Activated CD4-positive, CD25-positive, alpha-beta regulatory T cell treated with anti-CD3 and anti-CD28 coated beads, Interleukin-2, amount 50 U/mL, for 16 hours (primary cell): ENCODE data around the gene THSD7B.
"Not testable (repeated sequence)": the region's sequence is repeated elsewhere in the genome, so short reads cannot be mapped to it uniquely, and the experiment has no call there.

Experiments used
- DNase-seq: peaks from one replicate; pipeline ENCODE4 v3.0.0-alpha.2; 2020; ENCODE audit warnings: low read depth, low spot score

THSD7B gene

DNA sequence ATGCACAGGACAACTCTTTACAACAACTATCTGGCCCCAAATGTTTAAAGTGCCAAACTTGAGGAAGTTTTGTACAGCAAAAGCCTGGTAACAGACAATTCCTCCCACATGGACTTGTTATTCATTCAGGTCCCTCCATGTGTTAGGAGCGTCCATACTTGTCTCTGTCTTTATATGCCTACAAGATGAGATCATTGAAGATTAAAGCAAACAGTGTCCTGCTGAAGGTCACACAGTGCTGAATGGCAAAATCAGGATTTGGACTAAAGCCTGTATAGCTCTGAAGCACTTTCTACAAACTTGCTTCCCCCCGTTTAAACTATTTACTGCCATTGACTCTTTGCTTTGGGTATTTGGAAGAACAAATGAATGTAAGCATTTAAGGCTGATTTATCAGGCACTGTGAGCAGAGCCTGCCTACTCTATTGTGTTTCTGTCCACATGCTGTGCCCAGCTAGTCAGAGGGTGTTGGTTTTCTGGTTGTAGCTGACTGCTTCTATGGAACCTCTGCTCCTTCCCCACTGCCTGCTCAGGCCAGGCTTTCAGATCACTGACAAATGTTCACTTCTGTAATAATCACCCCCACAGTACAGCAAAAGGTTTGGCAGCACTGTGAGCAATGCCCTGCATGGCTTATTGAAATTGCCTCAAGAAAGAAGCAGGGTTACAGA, 274.3 kb downstream of the THSD7B start:
- no peak for DNase-seq

DNA sequence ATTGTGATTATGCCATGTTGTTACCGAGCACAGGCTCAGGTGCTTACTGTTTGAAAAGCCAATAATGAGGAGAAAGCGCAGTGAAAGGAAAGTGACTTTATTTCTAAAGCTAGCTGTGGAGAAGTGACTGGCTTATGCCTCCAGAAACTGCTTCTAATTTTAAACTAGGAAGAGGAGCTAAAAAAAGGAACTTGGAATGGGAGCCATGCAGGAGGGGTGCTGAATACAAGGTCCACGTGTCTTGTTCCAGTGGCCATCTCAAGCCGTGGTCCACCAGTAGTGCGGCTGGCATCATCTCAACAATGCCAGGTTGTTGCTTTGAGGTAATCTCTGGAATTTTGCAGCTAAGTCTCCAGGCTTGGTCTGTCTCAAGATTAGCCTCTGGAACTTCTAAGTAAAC, 282.0 kb downstream of the THSD7B start:
- DNase-seq: no peak

- no peak for DNase-seq
These were observed 283.1 kb downstream of the THSD7B start for GRCh38 chr2:137048455-137048854.

GRCh38 chr2:137049518-137049917, 284.2 kb downstream of the THSD7B start:
- DNase-seq: no peak

- DNase-seq: no peak
These were observed 285.6 kb downstream of the THSD7B start for GRCh38 chr2:137050949-137051348.

DNA sequence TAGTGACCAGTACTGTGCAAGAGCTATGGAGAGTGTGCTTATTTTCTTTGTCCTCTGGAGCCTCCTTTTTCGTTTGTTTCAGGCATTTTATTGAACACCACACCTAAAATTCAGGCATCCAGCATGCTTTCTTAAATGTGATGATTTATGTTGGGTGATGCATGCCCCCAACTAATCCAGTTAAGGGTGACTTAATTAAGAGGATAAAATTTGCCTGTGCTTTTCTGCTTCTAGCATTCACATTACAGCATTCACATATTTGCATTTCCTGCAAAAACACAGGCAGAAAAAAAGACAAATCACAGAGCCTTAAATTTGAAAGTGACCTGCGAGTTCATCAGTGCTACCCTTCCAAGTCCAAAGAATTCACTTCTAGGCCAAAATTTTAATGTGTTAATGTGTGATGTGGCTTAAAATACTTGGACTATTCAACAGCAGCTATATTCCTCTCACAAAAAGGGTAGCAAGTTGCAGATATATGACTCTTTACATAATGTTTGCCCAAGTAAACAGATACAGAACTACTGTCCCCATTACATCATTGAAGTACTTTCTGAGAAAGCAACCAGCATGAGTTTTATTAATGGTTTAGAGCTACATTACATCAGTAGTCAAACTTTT, 286.5 kb downstream of the THSD7B start:
- no peak for DNase-seq

- no peak for DNase-seq
These were observed 291.4 kb downstream of the THSD7B start for GRCh38 chr2:137056704-137057103.

DNA sequence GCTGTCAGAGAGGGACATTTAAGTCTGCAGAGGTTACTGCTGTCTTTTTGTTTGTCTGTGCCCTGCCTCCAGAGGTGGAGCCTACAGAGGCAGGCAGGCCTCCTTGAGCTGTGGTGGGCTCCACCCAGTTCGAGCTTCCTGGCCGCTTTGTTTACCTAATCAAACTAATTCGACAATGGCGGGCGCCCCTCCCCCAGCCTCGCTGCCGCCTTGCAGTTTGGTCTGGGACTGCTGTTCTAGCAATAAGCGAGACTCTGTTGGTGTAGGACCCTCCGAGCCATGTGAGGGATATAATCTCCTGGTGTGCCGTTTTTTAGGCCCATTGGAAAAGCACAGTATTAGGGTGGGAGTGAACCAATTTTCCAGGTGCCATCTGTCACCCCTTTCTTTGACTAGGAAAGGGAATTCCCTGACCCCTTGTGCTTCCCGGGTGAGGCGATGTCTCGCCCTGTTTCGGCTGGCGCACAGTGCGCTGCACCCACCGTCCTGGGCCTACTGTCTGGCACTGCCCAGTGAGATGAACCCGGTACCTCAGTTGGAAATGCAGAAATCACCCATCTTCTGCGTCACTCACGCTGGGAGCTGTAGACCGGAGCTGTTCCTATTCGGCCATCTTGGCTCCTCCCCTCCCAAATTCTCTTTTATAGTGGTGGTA, 310.9 kb downstream of the THSD7B start:
- DNase-seq: not testable (repeated sequence)

DNA sequence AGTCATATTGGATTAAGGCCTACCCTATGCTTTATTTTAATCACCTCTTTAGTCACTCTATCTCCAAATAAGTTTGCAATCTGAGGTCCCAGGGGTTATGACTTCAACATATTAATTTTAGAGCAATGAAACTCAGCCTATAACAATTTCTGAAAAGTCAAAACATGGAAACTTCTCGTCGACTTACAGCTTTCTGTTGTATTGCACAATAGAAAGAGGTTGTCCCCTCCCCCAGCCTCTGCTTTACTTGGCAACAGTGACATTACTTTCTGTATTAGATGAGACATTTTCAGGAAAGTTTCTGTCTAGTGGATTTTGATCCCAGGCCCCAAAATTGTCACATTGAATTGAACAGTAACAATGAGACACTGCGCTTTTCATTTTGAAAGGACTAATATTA, 326.4 kb downstream of the THSD7B start:
- no peak for DNase-seq

DNA sequence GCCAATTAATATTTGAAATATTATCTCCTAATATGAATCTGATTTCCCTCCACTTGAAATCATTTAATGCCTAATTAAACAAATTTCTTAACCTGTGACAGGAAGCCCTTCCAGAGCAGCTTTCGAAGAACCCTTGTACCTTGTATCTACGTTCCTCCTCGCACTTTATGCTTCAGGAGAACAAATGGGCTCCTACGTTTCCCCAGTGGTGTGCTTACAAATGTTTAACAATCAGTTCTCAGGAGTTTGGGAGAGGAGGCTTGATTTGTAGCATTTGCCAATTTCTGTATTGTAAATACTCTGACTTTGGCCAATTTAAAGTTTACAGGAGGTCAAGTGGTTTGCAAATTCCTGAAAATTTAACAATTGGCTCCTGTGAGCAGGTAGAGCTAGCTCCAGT, 327.8 kb downstream of the THSD7B start:
- DNase-seq: no peak

- no peak for DNase-seq
These were observed 330.8 kb downstream of the THSD7B start for GRCh38 chr2:137096187-137096586.

GRCh38 chr2:137096693-137097092, 331.3 kb downstream of the THSD7B start:
- DNase-seq: no peak

- not testable (repeated sequence) for DNase-seq
These were observed 336.5 kb downstream of the THSD7B start for GRCh38 chr2:137101814-137102213.

- DNase-seq: no peak
These were observed 342.6 kb downstream of the THSD7B start for GRCh38 chr2:137107904-137108303.

- no peak for DNase-seq
These were observed 346.6 kb downstream of the THSD7B start for GRCh38 chr2:137111896-137112295.

GRCh38 chr2:137115081-137115794, 349.9 kb downstream of the THSD7B start:
- no peak for DNase-seq

DNA sequence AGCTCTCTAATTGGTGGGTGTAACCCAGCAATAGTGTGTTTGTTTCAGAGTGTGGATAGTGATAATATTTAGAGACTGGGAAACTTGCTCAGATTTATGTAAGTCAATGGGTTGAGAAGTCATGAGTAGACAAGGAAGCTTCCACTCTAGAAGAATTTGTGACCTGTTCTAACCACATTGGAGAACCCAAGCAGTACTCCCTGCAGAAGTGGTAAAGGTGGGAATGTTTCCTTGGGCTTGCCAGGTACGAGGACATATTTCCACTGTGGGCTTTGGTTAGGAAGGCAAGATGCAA, 350.4 kb downstream of the THSD7B start:
- no peak for DNase-seq

DNA sequence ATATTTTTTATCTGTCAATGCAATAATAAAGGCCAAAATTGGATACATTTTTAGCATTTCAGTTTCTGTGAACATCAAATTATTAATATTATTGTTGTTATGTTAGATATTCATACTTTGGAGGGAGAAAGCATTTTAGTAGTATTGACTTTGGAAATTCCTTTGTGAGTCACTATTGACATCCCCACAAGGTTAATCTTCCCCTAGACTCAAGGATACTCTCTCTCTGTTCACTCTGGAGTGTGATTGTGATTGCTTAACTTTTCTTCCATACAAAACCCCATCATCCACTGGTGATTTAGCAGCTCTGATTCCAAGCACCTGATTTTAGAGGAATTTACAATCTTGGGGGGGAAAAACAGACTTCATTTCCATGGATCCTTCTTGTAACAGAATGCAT, 352.0 kb downstream of the THSD7B start:
- DNase-seq: no peak

DNA sequence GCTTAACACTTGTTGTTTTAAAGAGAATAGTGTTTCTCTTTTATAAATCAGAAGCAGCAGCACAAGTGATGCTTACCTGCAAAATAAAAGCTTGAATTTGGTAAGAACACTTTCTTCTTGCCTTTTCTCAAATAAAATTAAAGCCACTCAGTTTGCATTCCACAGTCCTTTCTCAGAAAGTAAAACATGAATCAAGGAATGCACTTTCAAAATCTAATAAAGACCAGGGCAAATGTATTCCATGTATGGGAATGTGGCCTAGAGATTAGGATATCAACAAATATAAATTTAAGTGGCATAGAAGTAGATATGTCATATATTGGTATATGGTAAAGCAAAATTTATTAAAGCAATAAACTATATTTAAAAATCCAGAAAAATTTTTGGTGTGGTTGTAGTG, 352.8 kb downstream of the THSD7B start:
- no peak for DNase-seq

DNA sequence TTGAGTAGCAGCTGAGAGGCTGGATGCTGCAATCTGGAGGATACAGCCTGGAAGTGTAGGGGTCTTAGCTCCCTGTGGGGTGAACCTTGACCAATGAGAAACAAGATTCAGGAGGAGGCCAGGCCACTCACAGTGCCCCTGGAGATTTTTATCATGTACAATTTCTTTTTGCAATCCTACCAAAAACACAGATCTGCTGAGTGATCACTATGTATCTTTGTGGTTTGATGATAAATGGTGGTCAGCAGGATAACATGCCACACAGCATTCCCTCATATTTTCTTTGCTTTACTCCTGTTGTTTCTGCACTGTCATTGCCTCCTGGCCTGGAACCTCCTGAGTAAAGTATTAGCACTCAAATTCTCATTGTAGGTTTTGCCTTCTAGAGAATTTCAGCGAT, 357.9 kb downstream of the THSD7B start:
- no peak for DNase-seq

DNA sequence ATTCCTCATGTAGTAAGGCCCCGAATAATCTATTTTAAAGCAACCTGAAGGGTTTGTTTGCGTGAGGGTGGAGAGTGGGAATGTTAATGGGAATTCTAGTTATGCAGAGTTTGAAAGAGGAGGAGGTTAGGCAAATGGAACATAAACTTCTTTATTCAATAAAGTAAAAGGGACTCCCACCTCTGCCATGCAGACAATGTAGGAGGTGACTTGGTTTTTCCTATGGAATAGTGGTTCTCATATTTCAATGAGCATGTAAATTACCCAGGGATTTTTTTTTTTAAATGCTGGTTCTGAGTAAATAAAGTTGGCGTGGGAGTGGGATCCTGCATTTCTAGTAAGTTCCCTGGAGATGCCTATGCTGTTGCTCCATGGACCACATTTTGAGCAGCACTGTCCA, 367.9 kb downstream of the THSD7B start:
- DNase-seq: no peak

GRCh38 chr2:137138263-137138662, 372.9 kb downstream of the THSD7B start:
- no peak for DNase-seq

DNA sequence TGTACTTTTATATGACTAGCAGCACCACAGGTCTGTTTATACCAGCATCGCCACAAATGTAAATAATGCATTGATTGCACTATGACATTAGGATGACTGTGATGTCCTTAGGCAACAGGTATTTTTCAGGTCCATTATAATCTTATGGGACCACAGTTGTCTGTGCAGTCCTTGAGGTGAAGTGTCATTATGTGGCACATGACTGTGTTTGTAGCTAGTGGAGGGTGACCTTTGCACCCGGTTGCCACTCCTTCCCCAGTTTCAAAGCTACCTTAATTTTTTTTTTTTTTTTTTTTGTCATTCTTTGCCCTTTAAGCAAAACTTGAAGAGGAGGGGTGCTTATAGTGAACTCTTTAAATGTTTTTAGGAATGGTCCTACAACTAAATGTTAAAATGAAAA, 386.4 kb downstream of the THSD7B start:
- DNase-seq: no peak
